BJ (cell line): ENCODE data around the gene RDH14. TPM values are rescaled to one million over a fixed set of nuclear protein-coding genes. Genes with fewer than 3 reads are reported as not detected.

ENCODE experiments used
- CTCF ChIA-PET: fragments of 350-600 bp; formaldehyde crosslinking; extraction: SDS; loops from one replicate; lab custom pipeline; 2021; ENCODE audit warnings: antibody characterized with exemption, inconsistent platforms; lab: Yijun Ruan, JAX
- POLR2A ChIA-PET: fragments of 300-600 bp; sonication (Branson Sonifier 250); formaldehyde crosslinking; extraction: SDS; loops from one replicate; lab custom pipeline; 2021; ENCODE audit warnings: antibody characterized with exemption; lab: Charles Lee
- DNase-seq: peaks from one replicate; pipeline ENCODE4 v3.0.0-alpha.2; 2011; ENCODE audit warnings: low read depth
- H3K27me3 ChIP-seq: 2 replicates; pipeline ENCODE4 v1.6.0; 2011; ENCODE audit warnings: low read length; ENCODE audit not compliant: control insufficient read depth, insufficient read depth
- H3K36me3 ChIP-seq: 2 replicates; pipeline ENCODE4 v1.5.1; 2011; ENCODE audit warnings: low read length; ENCODE audit not compliant: control insufficient read depth, insufficient read depth
- H3K4me3 ChIP-seq: 2 replicates; pipeline ENCODE4 v1.5.1; 2011; ENCODE audit warnings: low read depth, mild to moderate bottlenecking, control low read depth, low read length
- CTCF ChIP-seq: IDR thresholded peaks from 2 replicates; pipeline ENCODE4 v1.5.1; 2011; ENCODE audit warnings: low read depth, mild to moderate bottlenecking, control low read depth, inconsistent platforms, low read length, moderate library complexity; ENCODE audit not compliant: insufficient read depth
- polyA plus RNA-seq: library from polyadenylated mRNA; depleted of rRNA; stranded (reverse); fragments of >200 nt; gene quantifications from 2 replicates; pipeline ENCODE4 v1.2.3, GENCODE V29; 2011

RDH14 gene
- polyA plus RNA-seq, 1 experiment, result 13.1 TPM

- CTCF ChIA-PET, result interaction anchor here (0.8 to 5.1 kb wide), 4 partner anchors 8 to 1144 kb away, joined by 3 to 48 read pairs (median 20); no protein-coding TSS in a partner anchor
- no peak for DNase-seq
- no peaks in the 10 kb centered on the region for H3K27me3 ChIP-seq
- H3K36me3 ChIP-seq, result no peaks in the 10 kb centered on the region
- no peak overlapping the region for H3K4me3 ChIP-seq
- POLR2A ChIA-PET, result no interaction called here
- no peak for TF ChIP-seq CTCF
These were observed 37.8 kb downstream of the RDH14 start for GRCh38 chr2:18522484-18523146.

GRCh38 chr2:18520451-18521425 lies 39.7 kb downstream of the RDH14 start:
- DNase-seq, result no peak
- peak; percentile 91 for TF ChIP-seq CTCF
- ChIA-PET CTCF (interaction anchor here (0.6 to 5.1 kb wide), 57 partner anchors 9 to 1342 kb away, joined by 3 to 48 read pairs (median 4); partner anchors contain the start of gene OSR1), POLR2A (no interaction called here)
- Histone ChIP-seq H3K36me3 (no peaks in the 10 kb centered on the region), H3K4me3 (no peak overlapping the region), H3K27me3 (no peaks in the 10 kb centered on the region)

GRCh38 chr2:18519914-18520450 lies 40.5 kb downstream of the RDH14 start:
- CTCF ChIA-PET, result interaction anchor here (0.7 to 5.1 kb wide), 43 partner anchors 8 to 1343 kb away, joined by 3 to 48 read pairs (median 4); partner anchors contain the start of gene OSR1
- TF ChIP-seq CTCF, result no peak
- POLR2A ChIA-PET, result no interaction called here
- no peaks in the 10 kb centered on the region for H3K27me3 ChIP-seq
- no peak overlapping the region for H3K4me3 ChIP-seq
- no peak for DNase-seq
- H3K36me3 ChIP-seq, result no peaks in the 10 kb centered on the region

- CTCF ChIA-PET, result interaction anchor here (1.1 to 5.1 kb wide), 8 partner anchors 11 to 1344 kb away, joined by 3 to 48 read pairs (median 7); no protein-coding TSS in a partner anchor
- no peak overlapping the region for H3K4me3 ChIP-seq
These were observed 42.0 kb downstream of the RDH14 start for GRCh38 chr2:18518116-18519111.

More at GRCh38 chr2:18518116-18519111, 42.0 kb downstream of the RDH14 start:
- Histone ChIP-seq H3K27me3 (no peaks in the 10 kb centered on the region), H3K36me3 (no peaks in the 10 kb centered on the region)
- TF ChIP-seq CTCF, result no peak
- no peak for DNase-seq
- POLR2A ChIA-PET, result interaction anchor here (0.6 kb wide), 1 partner anchor 228 kb away, joined by 3 read pairs; no protein-coding TSS in a partner anchor
